Tibial nerve (tissue), 4 donors: ENCODE results near the gene ANKFN1. TPM values are rescaled to one million over a fixed set of nuclear protein-coding genes. Genes with fewer than 3 reads are reported as not detected.
A peak's percentile ranks its signal among the peaks of the same experiment; 100 is the strongest.

Source experiments
- DNase-seq, 2 donors: peaks; one replicate each; pipeline ENCODE4 v3.0.0-alpha.2; 2019; ENCODE audit warnings: low spot score in 2 of 2
- H3K27ac ChIP-seq, 4 donors: fragments of 200-600 bp; sonication (generic) in 3 of 4; one replicate each; pipeline ENCODE4 v1.5.1; 2017 to 2019; ENCODE audit warnings: mild to moderate bottlenecking in 1 of 4
- H3K27me3 ChIP-seq, 2 donors: fragments of 200-600 bp; sonication (generic) in 1 of 2; one replicate each; pipeline versions ENCODE4 v1.5.1 to v1.6.0; 2017 to 2019
- H3K36me3 ChIP-seq, 3 donors: fragments of 200-600 bp; sonication (generic); one replicate each; pipeline ENCODE4 v1.5.1; 2018 to 2019
- H3K4me1 ChIP-seq, 4 donors: fragments of 200-600 bp; sonication (generic) in 3 of 4; one replicate each; pipeline ENCODE4 v1.5.1; 2017 to 2019
- H3K4me3 ChIP-seq, 4 donors: fragments of 200-600 bp; sonication (generic) in 3 of 4; one replicate each; pipeline ENCODE4 v1.5.1; 2017 to 2019; ENCODE audit warnings: mild to moderate bottlenecking in 1 of 4, moderate library complexity in 1 of 4
- H3K9me3 ChIP-seq, 4 donors: fragments of 200-600 bp; sonication (generic) in 3 of 4; one replicate each; pipeline ENCODE4 v1.5.1; 2017 to 2019
- CTCF ChIP-seq, 5 experiments: fragments of 200-600 bp in 3 of 5; fragments of 450-650 bp in 2 of 5; sonication (generic) in 3 of 5; IDR thresholded peaks; one replicate each; pipeline ENCODE4 v1.5.1; 2016 to 2019; ENCODE audit warnings: antibody characterized with exemption in 5 of 5, mild to moderate bottlenecking in 3 of 5, moderate library complexity in 2 of 5
- EP300 ChIP-seq, 2 donors: sonication (generic); formaldehyde crosslinking; IDR thresholded peaks; one replicate each; pipeline ENCODE4 v1.6.1; 2017; ENCODE audit warnings: antibody characterized with exemption in 2 of 2, mild to moderate bottlenecking in 1 of 2
- POLR2A ChIP-seq, 2 donors: fragments of 450-650 bp; IDR thresholded peaks; one replicate each; pipeline ENCODE4 v1.6.1; 2017; ENCODE audit warnings: antibody characterized with exemption in 2 of 2, mild to moderate bottlenecking in 2 of 2, moderate library complexity in 2 of 2
- WGBS, 2 donors: methylation state at CpG; one replicate each; pipeline ENCODE4 v1.1.5; 2018; 5-methylcytosine and 5-hydroxymethylcytosine counted together
- total RNA-seq, 4 donors: library from RNA; depleted of rRNA; stranded (reverse); fragments of >200 nt; gene quantifications; one replicate each; pipeline ENCODE4 v1.1.0, GENCODE V29; 2016

ANKFN1 gene
- total RNA-seq, 4 donors from 2014 or later: 0.63 to 6.5 (median 2.1) TPM; not detected in 1

- Histone ChIP-seq H3K27ac (no peak overlapping the region), H3K4me3 (peak overlapping the region in 1 of 4 donors; percentile 8), H3K27me3 (no peaks in the 10 kb centered on the region), H3K36me3 (no peaks in the 10 kb centered on the region), H3K9me3 (no peaks in the 10 kb centered on the region), H3K4me1 (peaks cover 0 to 33% (median 0%) of the 10 kb centered on the region in 4 donors)
- WGBS, 2 donors: 20 to 43% methylated on average over 1 of the region's 1 CpG
- DNase-seq: no peak
- no peak for TF ChIP-seq POLR2A (IDR thresholded peaks at IDR 0.05)
- no peak for TF ChIP-seq CTCF (IDR thresholded peaks at IDR 0.05)
- TF ChIP-seq EP300 (IDR thresholded peaks at IDR 0.05): no peak
Measured at GRCh38 chr17:56290802-56291118, 137.5 kb downstream of the ANKFN1 start.

GRCh38 chr17:56291226-56291805 is 138.0 kb downstream of the ANKFN1 start:
- TF ChIP-seq POLR2A (IDR thresholded peaks at IDR 0.05) (no peak), EP300 (IDR thresholded peaks at IDR 0.05) (no peak), CTCF (IDR thresholded peaks at IDR 0.05) (no peak)
- H3K9me3 ChIP-seq: no peaks in the 10 kb centered on the region
- no peaks in the 10 kb centered on the region for H3K36me3 ChIP-seq
- no peaks in the 10 kb centered on the region for H3K27me3 ChIP-seq
- WGBS, 2 donors: 79 to 84% methylated on average over 1 of the region's 1 CpG
- no peak for DNase-seq
- H3K27ac ChIP-seq: no peak overlapping the region
- H3K4me3 ChIP-seq: no peak overlapping the region
- H3K4me1 ChIP-seq: peaks cover 0 to 33% (median 0%) of the 10 kb centered on the region in 4 donors

- Histone ChIP-seq H3K36me3 (no peaks in the 10 kb centered on the region), H3K27ac (peak overlapping the region in 1 of 4 donors; percentile 12), H3K27me3 (no peaks in the 10 kb centered on the region), H3K9me3 (no peaks in the 10 kb centered on the region), H3K4me3 (no peak overlapping the region), H3K4me1 (peaks cover 0 to 35% (median 0%) of the 10 kb centered on the region in 4 donors)
- no peak for TF ChIP-seq EP300 (IDR thresholded peaks at IDR 0.05)
- TF ChIP-seq CTCF (IDR thresholded peaks at IDR 0.05): no peak
- no peak for TF ChIP-seq POLR2A (IDR thresholded peaks at IDR 0.05)
- WGBS, 2 donors: 11 to 30% methylated on average over 1 of the region's 1 CpG
- DNase-seq: no peak
Measured at GRCh38 chr17:56292010-56292409, 138.7 kb downstream of the ANKFN1 start.

- no peak for TF ChIP-seq EP300 (IDR thresholded peaks at IDR 0.05)
- TF ChIP-seq POLR2A (IDR thresholded peaks at IDR 0.05): no peak
- TF ChIP-seq CTCF (IDR thresholded peaks at IDR 0.05): no peak
- H3K27ac ChIP-seq: no peak overlapping the region
- H3K36me3 ChIP-seq: no peaks in the 10 kb centered on the region
- H3K4me3 ChIP-seq: no peak overlapping the region
- no peak for DNase-seq
- H3K27me3 ChIP-seq: no peaks in the 10 kb centered on the region
- H3K9me3 ChIP-seq: no peaks in the 10 kb centered on the region
- peaks cover 0 to 39% (median 0%) of the 10 kb centered on the region in 4 donors for H3K4me1 ChIP-seq
Measured at GRCh38 chr17:56292578-56292977, 139.3 kb downstream of the ANKFN1 start.

- Histone ChIP-seq H3K36me3 (no peaks in the 10 kb centered on the region), H3K27ac (no peak overlapping the region), H3K4me1 (peaks cover 0 to 8% (median 0%) of the 10 kb centered on the region in 4 donors), H3K9me3 (no peaks in the 10 kb centered on the region), H3K4me3 (no peak overlapping the region), H3K27me3 (no peaks in the 10 kb centered on the region)
- 16 to 26% methylated on average over 7 of the region's 7 CpGs for WGBS, 2 donors
- DNase-seq: no peak
- TF ChIP-seq EP300 (IDR thresholded peaks at IDR 0.05) (no peak), POLR2A (IDR thresholded peaks at IDR 0.05) (no peak), CTCF (IDR thresholded peaks at IDR 0.05) (no peak)
Measured at GRCh38 chr17:56297184-56297583, 143.9 kb downstream of the ANKFN1 start.
